Measurements from ENCODE around the gene CLASP2.
"Not testable (repeated sequence)": the region's sequence is repeated elsewhere in the genome, so short reads cannot be mapped to it uniquely, and the experiment has no call there.

Gene CLASP2

GRCh38 chr3:33717866-33718594 is at the start of gene CLASP2:
TSS of gene CLASP2 (minus strand) at chr3:33718254. CDS start at chr3:33718002, 252 bp downstream.
- DNase-seq, result peak; percentile 70

DNA sequence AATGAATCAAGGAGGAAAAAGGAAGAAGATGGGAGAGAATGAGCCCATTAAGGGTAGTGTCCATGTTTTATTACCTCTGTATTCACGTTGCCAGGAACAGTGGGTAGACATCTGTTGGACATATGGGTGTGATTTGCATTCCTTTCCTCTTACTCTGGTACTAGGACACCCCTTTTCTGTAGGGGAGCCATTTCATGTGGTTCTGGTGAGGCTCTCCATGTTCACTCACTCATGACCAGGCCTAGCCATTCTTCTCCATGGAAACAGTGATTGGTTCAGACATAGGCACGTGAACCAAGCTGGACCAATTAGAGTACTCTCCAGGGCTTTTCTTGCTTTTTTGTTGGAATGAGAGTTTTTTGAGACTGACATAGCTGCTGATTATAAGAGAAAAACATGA is 40.8 kb upstream of the CLASP2 start:
- no peak for DNase-seq

GRCh38 chr3:33758281-33758680 is 40.2 kb upstream of the CLASP2 start:
- no peak for DNase-seq

DNA sequence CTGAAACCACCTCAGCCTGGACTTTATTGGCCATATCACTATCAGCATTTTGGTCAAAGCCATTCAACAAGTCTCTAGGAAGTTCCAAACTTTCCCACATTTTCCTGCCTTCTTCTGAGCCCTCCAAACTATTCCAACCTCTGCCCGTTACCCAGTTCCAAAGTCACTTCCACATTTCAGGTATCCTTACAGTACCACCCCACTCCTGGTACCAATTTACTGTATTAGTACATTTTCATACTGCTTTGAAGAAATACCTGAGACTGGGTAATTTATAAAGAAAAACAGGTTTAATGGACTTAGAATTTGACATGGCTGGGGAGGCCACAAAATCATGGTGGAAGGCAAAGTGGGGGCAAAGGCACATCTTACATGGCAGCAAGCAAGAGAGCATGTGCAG is 36.3 kb upstream of the CLASP2 start:
- DNase-seq, result not testable (repeated sequence)

DNA sequence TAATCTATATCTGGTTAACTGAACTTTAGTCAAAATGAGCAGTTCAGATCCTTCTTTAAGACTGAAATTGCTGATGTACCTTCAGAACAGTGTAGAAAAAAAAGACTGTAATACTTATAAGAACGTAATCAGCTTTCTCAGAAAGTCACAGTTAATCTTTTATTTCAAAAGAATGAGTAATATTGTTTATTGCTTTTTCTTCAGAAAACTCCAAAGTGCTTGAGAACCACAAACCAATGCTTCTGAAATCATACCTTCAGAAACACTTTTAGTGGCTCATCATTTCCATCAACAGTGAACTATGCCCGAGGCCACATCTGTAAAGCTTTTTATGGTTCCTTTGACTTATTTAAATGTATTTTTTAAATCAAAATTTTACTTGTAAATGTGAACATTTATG is 33.3 kb upstream of the CLASP2 start:
- no peak for DNase-seq

DNA sequence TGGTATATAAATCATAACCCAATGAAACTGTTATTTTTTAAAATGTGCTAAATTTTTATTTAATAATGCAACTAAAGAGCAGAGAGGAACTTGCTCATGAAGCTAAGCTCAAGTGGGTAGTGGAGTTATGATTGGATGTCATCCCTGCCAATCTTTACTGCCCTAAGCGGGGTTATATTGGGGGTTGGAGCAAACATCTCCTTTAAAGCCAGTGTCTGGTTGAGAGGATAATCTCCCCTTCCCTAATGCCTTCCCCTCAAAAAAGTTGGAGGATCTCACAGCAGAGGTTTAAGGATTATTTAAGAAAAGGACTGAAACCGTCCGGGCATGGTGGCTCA is 32.1 kb upstream of the CLASP2 start:
- DNase-seq, result no peak

GRCh38 chr3:33749546-33750210 is 31.6 kb upstream of the CLASP2 start:
- no peak for DNase-seq

DNA sequence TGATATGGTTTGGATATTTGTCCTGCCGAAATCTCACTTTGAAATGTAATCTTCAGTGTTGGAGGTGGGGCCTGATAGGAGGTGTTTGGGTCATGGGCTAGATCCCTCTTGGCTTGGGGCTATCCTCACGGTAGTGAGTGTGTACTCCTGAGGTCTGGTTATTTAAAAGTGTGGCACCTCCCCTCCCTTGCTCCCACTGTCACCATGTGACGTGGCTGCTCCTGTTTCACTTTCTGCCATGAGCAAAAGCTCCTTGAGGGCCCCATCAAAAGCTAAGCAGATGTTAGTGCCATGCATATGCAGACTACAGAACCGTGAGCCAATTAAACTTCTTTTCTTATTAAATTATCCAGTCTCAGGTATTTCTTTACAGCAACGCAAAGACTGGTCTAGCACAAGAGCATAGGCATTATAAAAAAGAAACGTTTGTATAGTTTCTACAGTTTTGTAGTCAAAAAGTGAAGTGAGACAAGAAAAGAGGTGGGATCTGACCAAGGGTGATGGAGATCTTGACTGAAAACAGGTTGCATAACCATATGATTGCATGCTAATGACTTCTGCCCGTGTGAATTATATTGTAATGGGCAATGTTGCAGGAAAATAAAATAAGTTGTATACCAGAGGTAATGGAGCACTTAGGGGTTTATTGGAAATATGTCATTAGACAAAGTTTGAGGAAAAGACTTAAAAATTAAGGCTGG is 28.5 kb upstream of the CLASP2 start:
- DNase-seq, result no peak

DNA sequence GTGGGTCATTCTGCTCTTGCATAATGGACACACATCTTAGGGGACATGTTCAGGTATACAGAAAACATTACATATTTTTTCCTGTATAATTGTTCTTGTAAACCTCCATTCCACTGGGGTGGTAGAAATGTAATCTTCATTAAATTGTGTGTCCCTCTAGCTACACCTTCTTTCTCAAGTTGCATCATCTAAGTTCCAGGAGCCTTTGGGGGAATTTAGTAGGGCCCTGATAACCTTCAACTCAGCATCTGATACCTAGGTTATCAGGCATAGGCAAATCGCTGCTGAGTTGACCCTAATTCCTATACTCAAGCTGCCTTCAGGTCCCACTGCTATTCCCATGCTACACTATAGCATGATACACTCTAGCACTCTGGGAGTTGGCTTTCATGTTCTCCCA is 19.1 kb upstream of the CLASP2 start:
- no peak for DNase-seq

DNA sequence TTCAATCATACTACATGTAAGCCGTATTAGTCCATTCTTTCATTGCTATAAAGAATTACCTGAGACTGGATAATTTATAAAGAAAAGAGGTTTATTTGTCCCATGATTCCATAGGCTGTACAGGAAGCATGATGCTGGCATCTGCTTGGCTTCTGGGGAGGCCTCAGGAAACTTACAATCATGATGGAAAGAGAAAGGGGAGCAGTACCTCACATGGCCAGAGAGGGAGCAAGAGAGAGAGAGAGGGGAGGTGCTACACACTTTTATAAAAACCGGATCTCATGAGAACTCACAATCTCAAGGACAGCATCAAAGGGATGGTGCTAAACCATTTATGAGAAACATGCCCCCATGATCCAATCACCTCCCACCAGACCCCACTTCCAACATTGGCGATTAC is 14.3 kb upstream of the CLASP2 start:
- no peak for DNase-seq

- DNase-seq, result no peak
Observed at GRCh38 chr3:33729993-33730392, 11.9 kb upstream of the CLASP2 start.

- DNase-seq, result no peak
Observed at GRCh38 chr3:33724256-33724655, 6.2 kb upstream of the CLASP2 start.

- DNase-seq, result no peak
Observed at GRCh38 chr3:33722626-33723370, 4.7 kb upstream of the CLASP2 start.

DNA sequence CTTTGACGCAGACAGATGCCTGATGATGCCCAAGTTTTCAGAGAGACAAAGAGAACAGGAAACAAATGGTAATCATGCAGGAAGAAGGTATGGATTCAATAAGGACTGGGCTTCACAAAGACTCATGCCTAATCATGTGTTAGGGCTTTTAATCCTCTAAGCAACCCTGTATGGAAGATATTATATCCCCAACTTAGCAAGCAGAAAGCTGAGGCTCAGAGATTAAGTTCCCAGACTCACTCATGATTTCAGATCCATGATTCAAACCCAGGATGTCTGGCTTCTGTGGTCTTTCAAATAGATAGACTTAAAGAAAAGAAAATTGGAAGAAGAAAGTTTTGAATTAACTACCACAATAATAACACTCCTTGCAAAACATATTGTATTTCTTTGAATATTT is 4.1 kb upstream of the CLASP2 start:
- DNase-seq, result no peak

- DNase-seq, result no peak
Observed at GRCh38 chr3:33718595-33718907, 497 bp upstream of the CLASP2 start.

DNA sequence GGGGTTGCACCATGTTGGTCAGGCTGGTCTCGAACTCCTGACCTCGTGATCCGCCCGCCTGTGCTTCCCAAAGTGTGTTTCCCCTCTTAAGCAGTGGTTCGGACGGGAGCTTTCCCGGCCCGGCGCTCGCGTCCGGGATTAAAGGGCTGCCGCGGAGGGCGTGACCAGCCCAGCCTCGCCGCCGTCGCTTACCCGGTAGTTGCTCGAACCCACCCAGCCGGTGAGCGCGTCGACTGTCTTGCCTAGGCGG is 513 bp downstream of the CLASP2 start:
- no peak for DNase-seq

DNA sequence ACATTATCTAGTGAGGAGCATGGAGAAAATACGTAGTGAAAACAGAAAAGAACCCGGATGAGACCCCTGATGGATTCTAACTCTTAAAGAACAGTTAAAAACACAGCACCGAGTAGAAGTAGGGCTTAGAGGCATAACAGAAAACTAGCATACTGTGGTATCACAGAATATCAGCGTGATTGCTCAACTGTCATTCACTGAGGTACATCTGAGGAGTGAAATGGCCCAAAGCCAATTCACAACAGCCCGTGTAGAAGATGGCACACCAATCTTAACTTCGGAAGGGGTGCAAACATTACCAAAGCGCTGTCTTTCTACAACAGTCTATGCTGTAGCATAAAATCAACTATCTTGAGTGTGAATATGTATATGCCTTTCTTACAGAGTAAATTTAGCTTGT is 1.8 kb downstream of the CLASP2 start:
- DNase-seq, result no peak

DNA sequence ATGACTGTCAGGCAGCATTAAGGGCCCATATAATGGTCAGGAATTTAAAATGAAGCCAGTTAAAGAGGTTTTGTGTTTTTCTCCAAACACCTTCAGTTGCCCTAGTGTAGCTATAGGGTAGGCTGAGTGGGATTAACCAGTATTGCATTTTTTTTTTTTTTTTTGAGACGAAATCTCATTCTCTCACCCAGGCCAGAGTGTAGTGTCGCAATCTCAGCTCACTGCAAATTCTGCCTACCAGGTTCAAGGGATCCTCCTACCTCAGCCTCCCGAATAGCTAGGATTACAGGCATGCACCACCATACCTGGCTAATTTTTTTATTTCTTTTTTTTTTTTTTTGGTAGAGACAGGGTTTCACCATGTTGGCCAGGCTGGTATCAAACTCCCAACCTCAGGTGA is 7.0 kb downstream of the CLASP2 start:
- no peak for DNase-seq

- DNase-seq, result no peak
Observed at GRCh38 chr3:33706056-33706455, 12.0 kb downstream of the CLASP2 start.

- no peak for DNase-seq
Observed at GRCh38 chr3:33704891-33705290, 13.2 kb downstream of the CLASP2 start.

DNA sequence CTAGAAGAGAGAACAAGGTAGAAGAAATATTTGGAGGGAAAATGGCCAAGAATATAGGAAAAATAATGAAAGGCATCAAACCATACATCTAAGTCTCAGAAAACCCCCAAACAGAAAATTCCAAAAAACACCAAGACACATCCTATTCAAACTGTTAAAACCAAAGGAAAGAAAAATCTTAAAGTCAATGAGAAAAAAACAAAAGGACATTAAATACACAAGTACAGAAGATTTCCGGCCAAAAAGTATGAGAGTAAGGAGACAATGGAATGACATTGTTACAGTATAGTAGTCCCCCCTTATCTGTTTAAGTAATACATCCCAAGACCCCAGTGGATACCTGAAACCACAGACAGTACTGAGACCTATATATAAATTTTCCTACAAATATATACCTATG is 18.8 kb downstream of the CLASP2 start:
- no peak for DNase-seq

- no peak for DNase-seq
Observed at GRCh38 chr3:33694944-33695343, 23.1 kb downstream of the CLASP2 start.

DNA sequence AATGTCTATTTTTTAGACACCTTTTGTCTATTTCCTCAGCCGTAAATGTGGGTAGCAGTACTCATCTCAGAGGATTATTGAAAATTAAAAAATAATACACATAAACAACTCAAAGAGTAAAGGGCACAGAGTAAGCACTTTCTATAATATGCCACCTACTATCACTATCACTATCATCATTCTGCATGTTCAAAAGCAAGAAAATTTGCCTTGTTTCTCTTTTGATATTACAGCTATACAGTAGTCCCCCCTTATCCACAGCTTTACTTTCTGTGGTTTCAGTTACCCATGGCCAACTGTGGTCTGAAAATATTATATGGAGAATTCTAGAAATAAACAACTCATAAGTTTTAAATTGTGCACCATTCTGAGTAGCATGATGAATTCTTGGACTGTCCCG is 27.7 kb downstream of the CLASP2 start:
- DNase-seq, result no peak

DNA sequence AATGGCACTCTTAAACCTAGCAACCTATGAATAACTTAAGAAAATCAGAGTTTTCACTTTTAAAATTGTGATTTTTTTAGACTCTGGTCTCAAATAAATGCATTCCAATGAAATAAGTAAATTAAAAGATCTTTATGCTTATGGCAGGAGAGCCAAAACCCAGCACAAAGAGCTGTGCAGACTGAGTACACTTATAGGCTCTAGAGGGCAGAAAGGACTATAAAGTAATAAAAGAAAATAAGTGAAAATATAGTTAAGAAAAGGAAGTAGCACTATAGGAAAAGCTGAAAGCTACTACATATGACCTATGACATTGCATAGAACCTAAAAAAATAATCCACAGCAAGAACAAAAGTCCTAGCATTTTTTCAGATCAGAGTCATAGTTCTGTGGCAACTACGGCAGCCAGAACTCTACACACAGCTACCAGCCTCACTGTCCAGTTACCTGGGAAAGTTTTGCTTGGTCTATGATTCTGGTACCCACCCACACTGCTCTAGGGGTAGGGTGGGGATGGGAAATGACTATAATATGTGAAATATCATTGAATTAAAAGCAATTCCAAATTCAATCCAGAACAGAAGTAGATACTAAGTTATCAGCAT is 30.5 kb downstream of the CLASP2 start:
- no peak for DNase-seq
